HUES6 (cell line): ENCODE data around the gene RAB20.

Experiments used
- H3K27ac ChIP-seq: 2 replicates; pipeline ENCODE4 v1.7.0; 2013; ENCODE audit warnings: low read depth, mild to moderate bottlenecking, low read length, inconsistent platforms
- H3K27me3 ChIP-seq: 2 replicates; pipeline ENCODE4 v1.6.1; 2013; ENCODE audit warnings: low read length; ENCODE audit not compliant: control insufficient read depth, insufficient read depth
- H3K36me3 ChIP-seq: 2 replicates; pipeline ENCODE4 v1.6.1; 2013; ENCODE audit warnings: low read length; ENCODE audit not compliant: control insufficient read depth, insufficient read depth
- H3K4me1 ChIP-seq: 2 replicates; pipeline ENCODE4 v1.6.1; 2013; ENCODE audit warnings: low read length; ENCODE audit not compliant: control insufficient read depth, insufficient read depth
- H3K4me3 ChIP-seq: 2 replicates; pipeline ENCODE4 v1.5.1; 2013; ENCODE audit warnings: low read depth, low read length
- H3K9ac ChIP-seq: one replicate; pipeline ENCODE4 v1.6.1; 2013; ENCODE audit warnings: mild to moderate bottlenecking, low read length
- H3K9me3 ChIP-seq: 2 replicates; pipeline ENCODE4 v1.6.1; 2013; ENCODE audit warnings: low read depth, low read length; ENCODE audit not compliant: control insufficient read depth, insufficient read depth

Gene RAB20

DNA sequence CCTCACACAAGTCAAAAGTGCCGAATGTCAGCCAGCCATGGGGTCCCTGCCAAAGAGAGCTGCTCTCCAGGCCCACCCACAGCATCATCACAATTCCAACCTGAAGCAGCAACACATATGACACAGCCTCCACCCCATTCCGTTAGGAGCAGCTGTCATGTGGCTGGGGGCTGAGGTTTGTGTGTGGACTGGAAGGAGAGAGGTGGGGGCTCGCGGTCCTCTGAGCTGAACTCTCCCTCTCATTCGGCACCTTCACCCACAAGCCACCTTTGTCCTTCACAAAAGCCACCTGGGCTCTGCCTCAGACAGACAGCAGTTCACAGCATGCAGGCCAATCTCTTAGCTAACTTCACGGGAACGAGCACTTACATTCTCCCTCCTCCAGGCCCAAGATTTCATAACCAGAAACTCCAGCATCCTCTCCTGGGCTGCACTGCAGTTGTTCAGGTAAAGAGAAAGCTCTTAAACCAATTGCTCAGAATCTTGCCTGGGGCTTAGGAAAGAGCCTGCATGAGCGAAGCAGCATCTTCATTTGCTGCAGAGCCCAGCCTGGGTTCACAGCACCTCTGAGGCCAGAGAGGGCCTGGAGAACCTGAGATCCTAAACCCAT, 7.2 kb downstream of the RAB20 start:
- H3K36me3 ChIP-seq, result peaks cover 17% of the 10 kb centered on the region
- no peak overlapping the region for H3K4me3 ChIP-seq
- H3K9me3 ChIP-seq, result no peaks in the 10 kb centered on the region
- no peak overlapping the region for H3K9ac ChIP-seq
- no peak overlapping the region for H3K27ac ChIP-seq
- H3K27me3 ChIP-seq, result no peaks in the 10 kb centered on the region
- peaks cover 21% of the 10 kb centered on the region; the same call in 1 of the 2 replicates for H3K4me1 ChIP-seq

DNA sequence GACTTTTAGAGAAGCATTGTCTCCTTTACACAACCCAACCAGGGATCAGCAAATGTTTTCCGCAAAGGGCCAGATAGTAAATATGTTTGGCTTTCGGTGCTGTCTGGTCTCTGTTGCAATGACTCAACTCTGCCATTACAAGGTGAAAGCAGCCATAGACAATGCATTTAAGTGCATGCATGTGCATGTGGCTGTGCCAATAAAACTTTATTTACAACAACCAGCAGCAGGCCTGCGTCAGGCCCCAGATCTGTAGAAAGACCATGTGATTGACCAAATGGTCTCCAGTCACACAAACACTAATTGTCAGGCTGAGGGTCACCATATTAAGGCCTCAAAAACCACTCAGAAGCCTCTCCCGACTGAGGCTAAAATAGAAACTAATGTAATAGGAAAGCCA, 8.1 kb downstream of the RAB20 start:
- peaks cover 19% of the 10 kb centered on the region; the same call in 1 of the 2 replicates for H3K4me1 ChIP-seq
- H3K27ac ChIP-seq, result no peak overlapping the region
- H3K36me3 ChIP-seq, result peaks cover 18% of the 10 kb centered on the region

DNA sequence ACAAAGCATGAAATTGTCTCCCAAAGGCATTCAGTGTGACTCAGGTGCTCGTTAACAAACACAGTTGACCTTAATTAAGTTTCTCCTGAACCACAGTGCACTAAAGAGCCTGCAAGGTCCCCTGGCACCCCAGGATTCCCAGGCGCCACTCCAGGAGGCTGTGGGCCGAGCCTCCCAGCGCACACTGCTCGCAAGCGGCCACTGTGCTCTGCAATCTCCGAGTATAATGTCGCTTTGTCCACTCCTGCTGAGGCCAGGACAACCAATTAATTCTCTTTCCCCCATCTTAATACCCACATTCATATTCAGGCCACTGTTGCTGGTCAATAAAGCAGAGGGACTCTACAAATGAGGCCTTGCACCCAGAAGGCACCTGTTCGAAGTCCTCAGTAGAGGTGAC, 8.8 kb downstream of the RAB20 start:
- H3K4me3 ChIP-seq, result no peak overlapping the region
- no peak overlapping the region for H3K9ac ChIP-seq
- no peaks in the 10 kb centered on the region for H3K27me3 ChIP-seq
- no peaks in the 10 kb centered on the region for H3K9me3 ChIP-seq
- peaks cover 16% of the 10 kb centered on the region for H3K36me3 ChIP-seq
- peaks cover 19% of the 10 kb centered on the region; the same call in 1 of the 2 replicates for H3K4me1 ChIP-seq
- no peak overlapping the region for H3K27ac ChIP-seq

More for the DNA sequence above, 8.1 kb downstream of the RAB20 start:
- Histone ChIP-seq H3K4me3 (no peak overlapping the region), H3K27me3 (no peaks in the 10 kb centered on the region), H3K9ac (no peak overlapping the region), H3K9me3 (no peaks in the 10 kb centered on the region)

DNA sequence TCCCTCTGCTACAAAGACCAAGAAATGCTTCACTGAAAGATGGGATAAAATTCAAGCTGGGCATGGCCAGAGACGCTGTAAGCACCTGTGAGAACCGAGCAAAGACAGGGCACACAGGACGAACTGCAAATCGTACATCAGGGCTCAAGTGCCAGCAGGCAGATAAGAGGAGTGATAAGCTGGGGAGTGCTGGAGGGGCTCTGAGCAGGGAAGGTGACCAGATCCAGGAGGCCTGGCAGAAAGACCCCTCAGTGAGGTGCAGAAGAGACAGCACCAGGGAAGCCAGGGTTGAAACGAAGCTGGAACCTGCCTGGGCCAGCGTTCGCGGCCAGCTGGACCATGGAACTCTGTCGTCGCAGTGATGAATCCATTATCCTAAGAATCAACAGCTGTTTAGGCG, 10.2 kb downstream of the RAB20 start:
- no peak overlapping the region for H3K9ac ChIP-seq
- H3K4me3 ChIP-seq, result no peak overlapping the region
- H3K36me3 ChIP-seq, result peaks cover 12% of the 10 kb centered on the region; the same call in 1 of the 2 replicates
- peaks cover 4% of the 10 kb centered on the region; the same call in 1 of the 2 replicates for H3K9me3 ChIP-seq
- H3K4me1 ChIP-seq, result peaks cover 19% of the 10 kb centered on the region; the same call in 1 of the 2 replicates
- no peaks in the 10 kb centered on the region for H3K27me3 ChIP-seq
- H3K27ac ChIP-seq, result no peak overlapping the region

DNA sequence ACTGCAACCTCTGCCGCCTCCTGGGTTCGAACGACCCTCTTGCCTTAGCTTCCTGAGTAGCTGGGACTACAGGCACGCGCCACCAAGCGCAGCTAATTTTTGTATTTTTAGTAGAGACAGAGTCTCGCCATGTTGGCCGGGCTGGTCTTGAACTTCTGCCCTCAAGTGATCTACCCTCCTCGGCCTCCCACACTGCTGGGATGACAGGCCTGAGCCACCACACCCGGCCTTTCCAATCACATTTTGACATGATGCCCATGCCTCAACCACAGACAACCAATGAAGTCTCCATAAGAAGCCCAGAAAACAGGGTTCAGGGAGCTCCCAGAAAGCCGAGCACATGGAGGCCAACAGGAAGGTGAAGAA, 11.7 kb downstream of the RAB20 start:
- H3K27ac ChIP-seq, result no peak overlapping the region
- H3K9me3 ChIP-seq, result peaks cover 9% of the 10 kb centered on the region; the same call in 1 of the 2 replicates
- no peak overlapping the region for H3K4me3 ChIP-seq
- H3K4me1 ChIP-seq, result peaks cover 10% of the 10 kb centered on the region; the same call in 1 of the 2 replicates
- peaks cover 12% of the 10 kb centered on the region; the same call in 1 of the 2 replicates for H3K36me3 ChIP-seq
- no peaks in the 10 kb centered on the region for H3K27me3 ChIP-seq
- no peak overlapping the region for H3K9ac ChIP-seq

DNA sequence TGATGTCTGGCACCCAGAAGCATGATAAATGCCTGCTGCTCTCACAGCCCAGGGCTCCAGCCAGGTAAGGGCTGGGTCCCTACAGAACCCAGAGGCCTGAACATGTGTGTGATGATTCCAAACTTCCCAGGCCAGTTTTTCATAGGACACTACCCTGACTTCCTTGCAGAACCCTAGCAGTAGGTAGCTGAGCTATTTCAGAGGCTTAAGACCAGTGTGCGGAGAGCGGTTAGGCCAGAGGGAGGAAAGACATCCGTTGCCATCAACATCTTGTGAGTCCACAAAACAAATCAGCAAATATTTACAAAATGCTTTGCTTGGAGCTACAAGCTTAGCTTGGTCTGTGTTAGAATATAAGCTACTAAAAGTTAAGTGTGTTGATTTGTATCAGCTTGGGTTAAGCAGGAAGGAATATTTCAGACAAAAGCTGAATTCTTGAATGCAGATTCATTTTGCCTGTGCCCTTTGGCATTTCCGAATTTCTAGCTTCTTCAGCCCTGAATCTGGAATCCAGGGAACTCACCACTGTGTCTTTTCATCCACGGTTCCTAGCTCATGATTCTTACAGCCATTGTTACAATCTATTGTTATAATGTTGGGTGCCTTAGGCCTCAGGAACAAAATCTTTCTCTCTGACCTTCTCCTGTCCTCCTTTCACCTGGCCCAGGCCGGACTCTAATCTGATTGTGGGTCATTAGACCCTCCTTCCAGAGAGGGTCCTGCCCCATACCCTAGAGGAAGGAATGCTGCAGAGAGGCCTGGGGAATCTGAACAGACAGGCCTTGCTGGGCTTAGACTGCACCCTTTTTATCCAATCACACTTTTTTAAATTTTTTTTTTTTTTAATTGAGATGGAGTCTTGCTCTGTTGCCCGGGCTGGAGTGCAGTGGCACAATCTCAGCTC, 12.4 kb downstream of the RAB20 start:
- peaks cover 14% of the 10 kb centered on the region; the same call in 1 of the 2 replicates for H3K9me3 ChIP-seq
- H3K4me1 ChIP-seq, result peaks cover 7% of the 10 kb centered on the region; the same call in 1 of the 2 replicates
- no peak overlapping the region for H3K27ac ChIP-seq
- no peak overlapping the region for H3K9ac ChIP-seq
- no peak overlapping the region for H3K4me3 ChIP-seq
- H3K36me3 ChIP-seq, result peaks cover 15% of the 10 kb centered on the region; the same call in 1 of the 2 replicates
- no peaks in the 10 kb centered on the region for H3K27me3 ChIP-seq

DNA sequence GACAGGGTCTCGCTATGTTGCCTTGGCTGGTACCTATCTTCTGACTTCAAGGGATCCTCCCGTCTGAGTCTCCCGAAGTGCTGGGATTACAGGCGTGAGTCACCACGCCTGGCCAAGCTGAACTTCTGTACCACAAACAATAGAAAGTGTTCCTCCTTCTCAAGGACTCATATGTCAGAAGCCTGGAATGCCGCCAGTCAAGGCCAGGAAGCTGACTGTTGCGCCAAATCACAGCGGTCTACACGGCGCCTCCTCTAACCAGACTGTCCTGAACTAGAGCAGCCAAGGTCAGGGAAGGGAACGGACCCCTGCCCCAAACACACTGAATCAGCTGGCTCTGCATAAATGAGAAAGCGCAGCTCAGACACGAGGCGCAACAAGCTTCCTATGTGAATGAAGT, 14.6 kb downstream of the RAB20 start:
- Histone ChIP-seq H3K27me3 (no peaks in the 10 kb centered on the region), H3K36me3 (peaks cover 15% of the 10 kb centered on the region; the same call in 1 of the 2 replicates), H3K9me3 (peaks cover 14% of the 10 kb centered on the region; the same call in 1 of the 2 replicates), H3K27ac (no peak overlapping the region), H3K9ac (no peak overlapping the region), H3K4me1 (peaks cover 7% of the 10 kb centered on the region; the same call in 1 of the 2 replicates), H3K4me3 (no peak overlapping the region)

DNA sequence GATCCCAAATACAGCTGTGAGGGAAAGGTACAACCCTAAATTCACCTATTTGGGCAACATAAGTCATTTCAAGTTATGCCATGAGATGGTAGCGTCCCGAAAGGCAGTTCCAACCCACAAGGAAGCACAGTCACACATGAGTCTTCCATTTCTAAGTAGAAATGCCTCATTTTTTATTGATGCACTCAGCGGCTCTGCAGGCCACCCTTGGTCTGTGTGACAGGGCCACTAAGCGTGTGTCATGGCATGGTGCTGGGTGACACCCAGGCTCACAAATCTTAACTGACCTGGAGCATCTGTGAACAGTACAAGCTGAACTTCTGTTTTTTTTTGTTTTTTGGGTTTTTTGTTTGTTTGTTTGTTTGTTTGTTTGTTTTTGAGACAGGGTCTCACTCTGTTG, 15.1 kb downstream of the RAB20 start:
- Histone ChIP-seq H3K27ac (no peak overlapping the region), H3K4me3 (no peak overlapping the region), H3K9me3 (peaks cover 14% of the 10 kb centered on the region; the same call in 1 of the 2 replicates), H3K36me3 (peaks cover 15% of the 10 kb centered on the region; the same call in 1 of the 2 replicates), H3K9ac (no peak overlapping the region), H3K27me3 (no peaks in the 10 kb centered on the region), H3K4me1 (peaks cover 9% of the 10 kb centered on the region; the same call in 1 of the 2 replicates)

DNA sequence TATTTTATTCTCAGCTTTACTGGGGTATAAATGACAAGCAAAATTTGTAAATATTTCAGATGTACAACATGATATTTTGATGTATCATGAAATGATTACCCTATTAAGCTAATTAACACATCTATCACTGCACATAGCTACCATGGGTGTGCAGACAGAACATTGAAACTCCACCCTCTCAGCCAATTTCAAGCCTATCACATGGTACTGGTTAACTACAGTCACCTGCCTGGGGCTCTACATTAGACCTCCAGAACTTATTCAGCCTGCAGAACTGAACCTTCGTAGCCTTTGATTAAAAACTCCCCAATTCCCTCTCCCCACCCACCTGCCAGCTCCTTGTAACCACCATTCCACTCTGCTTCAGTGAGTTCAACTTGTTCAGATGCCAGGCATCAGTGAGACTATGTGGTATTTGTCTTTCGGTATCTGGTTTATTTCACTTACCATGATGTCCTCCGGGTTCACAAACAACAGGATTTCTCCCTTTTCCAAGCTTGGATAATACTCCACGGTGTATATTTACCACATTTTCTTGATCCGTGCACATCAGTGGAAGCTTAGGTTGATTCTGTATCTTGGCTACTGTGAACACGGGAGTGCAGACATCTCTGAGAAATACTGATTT, 19.2 kb downstream of the RAB20 start:
- H3K9ac ChIP-seq, result no peak overlapping the region
- H3K4me3 ChIP-seq, result no peak overlapping the region
- peaks cover 19% of the 10 kb centered on the region; the same call in 1 of the 2 replicates for H3K4me1 ChIP-seq
- no peak overlapping the region for H3K27ac ChIP-seq
- H3K27me3 ChIP-seq, result no peaks in the 10 kb centered on the region
- H3K36me3 ChIP-seq, result peaks cover 9% of the 10 kb centered on the region; the same call in 1 of the 2 replicates
- peaks cover 14% of the 10 kb centered on the region; the same call in 1 of the 2 replicates for H3K9me3 ChIP-seq

DNA sequence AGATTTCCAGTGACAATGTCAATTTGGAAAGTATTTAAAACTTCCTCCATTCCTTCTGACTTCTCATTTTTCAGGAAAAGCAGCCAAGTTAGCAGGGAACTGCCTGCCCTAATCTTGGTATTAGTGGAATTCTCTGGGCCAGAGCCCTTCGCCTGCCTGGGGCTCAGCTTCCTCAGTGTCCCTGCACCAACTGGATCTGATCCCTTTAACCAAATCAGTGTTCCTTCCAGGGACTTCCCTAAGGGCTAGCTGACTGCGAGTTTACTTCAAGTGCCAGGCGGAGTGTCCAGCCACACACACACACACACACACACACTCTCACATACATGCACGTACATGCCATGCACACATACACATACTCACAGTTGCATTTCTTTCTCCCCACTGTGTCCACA, 20.0 kb downstream of the RAB20 start:
- Histone ChIP-seq H3K36me3 (peaks cover 3% of the 10 kb centered on the region; the same call in 1 of the 2 replicates), H3K9me3 (peaks cover 10% of the 10 kb centered on the region; the same call in 1 of the 2 replicates), H3K27ac (no peak overlapping the region), H3K9ac (no peak overlapping the region), H3K27me3 (no peaks in the 10 kb centered on the region), H3K4me1 (peaks cover 22% of the 10 kb centered on the region; the same call in 1 of the 2 replicates), H3K4me3 (no peak overlapping the region)
